H1 (cell line): ENCODE results near the gene VASH1. TPM values are rescaled to one million over a fixed set of nuclear protein-coding genes. Genes with fewer than 3 reads are reported as not detected.

Source experiments
- CTCF ChIA-PET: fragments of 300-600 bp; sonication (Branson Sonifier 250); formaldehyde crosslinking; loops from one replicate; lab custom pipeline; 2021; ENCODE audit not compliant: partially characterized antibody; lab: Charles Lee
- POLR2A ChIA-PET: fragments of 300-600 bp; sonication (Branson Sonifier 250); formaldehyde crosslinking; loops from one replicate; lab custom pipeline; 2021; ENCODE audit warnings: inconsistent platforms; ENCODE audit not compliant: partially characterized antibody; lab: Charles Lee
- DNase-seq, 2 experiments: peaks; one replicate each; pipeline versions ENCODE4 v3.0.0 to v3.0.0-alpha.2; 2010 to 2022; ENCODE audit warnings: low spot score in 2 of 2, low read depth in 1 of 2, mixed read lengths in 1 of 2
- FAIRE-seq: peaks from 2 replicates; lab custom pipeline; 2011; peaks lifted over from hg19 to GRCh38; lab: Jason Lieb, UNC
- H2AFZ ChIP-seq: 2 replicates; pipeline ENCODE4 v1.8.1; 2012; ENCODE audit warnings: low read length, inconsistent platforms
- H2AK5ac ChIP-seq: 2 replicates; pipeline ENCODE4 v1.6.1; 2013; ENCODE audit warnings: low read depth, low read length
- H2BK120ac ChIP-seq: replicated peaks from 2 replicates; pipeline ENCODE3; 2013; ENCODE audit warnings: low read depth, low read length, inconsistent platforms
- H2BK12ac ChIP-seq: 2 replicates; pipeline ENCODE4 v1.6.1; 2013; ENCODE audit warnings: low read depth, low read length
- H2BK15ac ChIP-seq: 2 replicates; pipeline ENCODE4 v1.6.1; 2013; ENCODE audit warnings: low read length
- H2BK20ac ChIP-seq: 2 replicates; pipeline ENCODE4 v1.6.1; 2013; ENCODE audit warnings: low read length
- H2BK5ac ChIP-seq: 2 replicates; pipeline ENCODE4 v1.6.1; 2013; ENCODE audit warnings: low read depth, low read length
- H3K14ac ChIP-seq: 2 replicates; pipeline ENCODE4 v1.6.1; 2013; ENCODE audit warnings: inconsistent platforms; ENCODE audit not compliant: insufficient read length
- H3K18ac ChIP-seq: 2 replicates; pipeline ENCODE4 v1.6.1; 2013; ENCODE audit warnings: low read length; ENCODE audit errors: extremely low read depth
- H3K23ac ChIP-seq: 2 replicates; pipeline ENCODE4 v1.6.1; 2013; ENCODE audit warnings: inconsistent platforms; ENCODE audit not compliant: insufficient read length
- H3K23me2 ChIP-seq: 2 replicates; pipeline ENCODE4 v1.6.1; 2013; ENCODE audit warnings: low read depth, low read length
- H3K27ac ChIP-seq: 2 replicates; pipeline ENCODE4 v1.6.1; 2011; ENCODE audit warnings: low read depth, low read length, inconsistent platforms
- H3K27me3 ChIP-seq, 4 experiments: replicated peaks in 1 of 4; 1 replicate in 1 of 4; 2 replicates in 3 of 4; pipeline versions ENCODE4 v1.6.1 to v1.8.1; 2011 to 2013; ENCODE audit warnings: low read length in 3 of 4, mild to moderate bottlenecking in 3 of 4, inconsistent platforms in 2 of 4, mixed read lengths in 2 of 4, moderate library complexity in 1 of 4; ENCODE audit not compliant: control insufficient read depth in 3 of 4, insufficient read depth in 3 of 4; ENCODE audit errors: extremely low read depth in 1 of 4
- H3K36me3 ChIP-seq, 4 experiments: 2 replicates each; pipeline versions ENCODE4 v1.6.1 to v1.8.1; 2011 to 2013; ENCODE audit warnings: mild to moderate bottlenecking in 4 of 4, low read length in 3 of 4, moderate library complexity in 2 of 4, control low read depth in 1 of 4, inconsistent platforms in 1 of 4; ENCODE audit not compliant: insufficient read depth in 4 of 4, control insufficient read depth in 2 of 4
- H3K4ac ChIP-seq: replicated peaks from 2 replicates; pipeline ENCODE3; 2013; ENCODE audit warnings: low read length, low read depth, mixed read lengths, inconsistent platforms; ENCODE audit not compliant: insufficient read length
- H3K4me1 ChIP-seq, 4 experiments: replicated peaks in 1 of 4; 1 replicate in 1 of 4; 2 replicates in 3 of 4; pipeline versions ENCODE4 v1.6.1 to v1.8.1; 2011 to 2013; ENCODE audit warnings: low read length in 3 of 4, inconsistent platforms in 2 of 4, mixed read lengths in 1 of 4; ENCODE audit not compliant: insufficient read depth in 4 of 4, control insufficient read depth in 3 of 4
- H3K4me2 ChIP-seq, 2 experiments: 2 replicates each; pipeline versions ENCODE4 v1.6.1 to v1.8.1; 2011 to 2013; ENCODE audit warnings: low read depth in 2 of 2, low read length in 2 of 2, control low read depth in 1 of 2, inconsistent platforms in 1 of 2, mild to moderate bottlenecking in 1 of 2; ENCODE audit not compliant: insufficient read depth in 1 of 2
- H3K4me3 ChIP-seq, 4 experiments: fragments of 200-600, 300-600 bp in 1 of 4; sonication (generic), shearing (Covaris generic), sonication (Bioruptor Twin) in 1 of 4; 2 replicates each; pipeline versions ENCODE4 v1.5.1 to v1.8.1; 2011 to 2016; ENCODE audit warnings: low read length in 4 of 4, low read depth in 3 of 4, control low read depth in 2 of 4, inconsistent platforms in 2 of 4, mild to moderate bottlenecking in 2 of 4, mixed read lengths in 1 of 4, moderate library complexity in 1 of 4; ENCODE audit not compliant: insufficient read depth in 2 of 4; ENCODE audit errors: extremely low read depth in 1 of 4
- H3K56ac ChIP-seq: replicated peaks from 2 replicates; pipeline ENCODE3; 2013; ENCODE audit warnings: low read depth, mild to moderate bottlenecking, mixed read lengths, low read length, inconsistent platforms; ENCODE audit not compliant: insufficient read length
- H3K79me1 ChIP-seq: 2 replicates; pipeline ENCODE4 v1.6.1; 2013; ENCODE audit warnings: low read depth, low read length, control low read depth
- H3K79me2 ChIP-seq, 2 experiments: 2 replicates each; pipeline versions ENCODE4 v1.6.1 to v1.8.1; 2012 to 2013; ENCODE audit warnings: low read length in 2 of 2, mild to moderate bottlenecking in 2 of 2, inconsistent platforms in 1 of 2; ENCODE audit not compliant: insufficient read depth in 2 of 2, control insufficient read depth in 1 of 2
- H3K9ac ChIP-seq, 4 experiments: replicated peaks in 1 of 4; 1 replicate in 1 of 4; 2 replicates in 3 of 4; pipeline versions ENCODE4 v1.6.1 to v1.8.1; 2011 to 2013; ENCODE audit warnings: low read depth in 3 of 4, low read length in 3 of 4, control low read depth in 2 of 4, mild to moderate bottlenecking in 2 of 4, moderate library complexity in 2 of 4, inconsistent platforms in 1 of 4; ENCODE audit errors: extremely low read depth in 1 of 4
- H3K9me3 ChIP-seq, 2 experiments: 2 replicates each; pipeline versions ENCODE4 v1.6.1 to v1.8.1; 2012 to 2013; ENCODE audit warnings: mild to moderate bottlenecking in 2 of 2, moderate library complexity in 2 of 2, control low read depth in 1 of 2, inconsistent platforms in 1 of 2, low read depth in 1 of 2, low read length in 1 of 2, mixed read lengths in 1 of 2; ENCODE audit not compliant: insufficient read depth in 2 of 2
- H4K20me1 ChIP-seq, 2 experiments: replicated peaks in 1 of 2; 2 replicates each; pipeline versions ENCODE3 to v1.8.1; 2011 to 2013; ENCODE audit warnings: inconsistent platforms in 2 of 2, low read length in 2 of 2, mild to moderate bottlenecking in 1 of 2; ENCODE audit not compliant: insufficient read depth in 2 of 2, control insufficient read depth in 1 of 2
- H4K5ac ChIP-seq: 2 replicates; pipeline ENCODE4 v1.6.1; 2013; ENCODE audit warnings: low read length, low read depth, mixed read lengths, inconsistent platforms; ENCODE audit not compliant: insufficient read length
- H4K8ac ChIP-seq: 2 replicates; pipeline ENCODE4 v1.8.0; 2013; ENCODE audit warnings: mild to moderate bottlenecking, moderate library complexity, low read length, inconsistent platforms; ENCODE audit not compliant: insufficient read depth; ENCODE audit errors: extremely low read depth
- H4K91ac ChIP-seq: replicated peaks from 2 replicates; pipeline ENCODE3; 2013; ENCODE audit warnings: low read length, mixed read lengths, inconsistent platforms; ENCODE audit not compliant: insufficient read length
- BACH1 ChIP-seq: IDR thresholded peaks from 2 replicates; pipeline ENCODE4 v1.6.1; 2012; ENCODE audit warnings: low read length, improper control_type of control experiment
- CHD1 ChIP-seq: IDR thresholded peaks from 2 replicates; pipeline ENCODE4 v1.6.1; 2012; ENCODE audit warnings: low read depth, low read length, improper control_type of control experiment
- CTBP2 ChIP-seq: IDR thresholded peaks from 2 replicates; pipeline ENCODE4 v1.7.0; 2011; ENCODE audit warnings: borderline replicate concordance, mild to moderate bottlenecking, moderate library complexity, mixed read lengths, low read length; ENCODE audit not compliant: insufficient read depth, insufficient read length
- GABPA ChIP-seq: IDR thresholded peaks from 2 replicates; pipeline ENCODE4 v1.6.1; 2011; ENCODE audit warnings: mild to moderate bottlenecking, low read length, moderate library complexity, borderline replicate concordance; ENCODE audit not compliant: insufficient read depth
- GTF2F1 ChIP-seq: IDR thresholded peaks from 2 replicates; pipeline ENCODE4 v1.6.1; 2012; ENCODE audit warnings: low read depth, low read length, improper control_type of control experiment, borderline replicate concordance
- KDM4A ChIP-seq: IDR thresholded peaks from one replicate; pipeline ENCODE4 v1.7.1; 2012; ENCODE audit warnings: low read depth, mild to moderate bottlenecking, moderate library complexity, low read length, inconsistent platforms; ENCODE audit not compliant: severe bottlenecking
- SIX5 ChIP-seq: IDR thresholded peaks from 2 replicates; pipeline ENCODE4 v1.6.1; 2011; ENCODE audit warnings: mild to moderate bottlenecking, low read depth, low read length
- SP4 ChIP-seq: IDR thresholded peaks from 2 replicates; pipeline ENCODE4 v1.6.1; 2012; ENCODE audit warnings: low read length, inconsistent platforms
- TAF7 ChIP-seq: optimal IDR thresholded peaks from 2 replicates; pipeline ENCODE3; 2011; ENCODE audit warnings: low read depth, mild to moderate bottlenecking, inconsistent platforms, low read length, moderate library complexity, borderline replicate concordance
- TBP ChIP-seq: IDR thresholded peaks from 2 replicates; pipeline ENCODE4 v1.6.1; 2011; ENCODE audit warnings: low read depth, low read length, improper control_type of control experiment
- TEAD4 ChIP-seq: IDR thresholded peaks from 2 replicates; pipeline ENCODE4 v1.6.1; 2012; ENCODE audit warnings: low read depth, low read length, inconsistent platforms, mixed read lengths
- WGBS, 2 experiments: shearing (Covaris generic) in 1 of 2; methylation state at CpG; one replicate each; pipeline versions ENCODE4 v1.1.6 to v1.1.7; 2013 to 2015; ENCODE audit warnings: low lambda C conversion rate in 2 of 2, mixed read lengths in 2 of 2, inconsistent platforms in 1 of 2, low coverage in 1 of 2, missing lambda C conversion rate in 1 of 2; ENCODE audit not compliant: insufficient replicate concordance in 2 of 2, insufficient coverage in 1 of 2, insufficient read length in 1 of 2; ENCODE audit errors: extremely low coverage in 1 of 2, missing lambda C conversion rate in 1 of 2; 5-methylcytosine and 5-hydroxymethylcytosine counted together
- polyA plus RNA-seq, 7 experiments: library from polyadenylated mRNA; depleted of rRNA in 3 of 7; stranded (reverse) in 5 of 7; unstranded in 2 of 7; fragments of >200 nt in 5 of 7; fragments of 200-250 nt in 2 of 7; gene quantifications; 1 replicate in 5 of 7; 2 replicates in 1 of 7; 4 replicates in 1 of 7; pipeline versions ENCODE4 v1.2.1 to v1.2.3, GENCODE V29; 2011 to 2013; ENCODE audit warnings: missing spikeins in 2 of 7, mixed read lengths in 2 of 7
- total RNA-seq: library from RNA; stranded (reverse); fragmentation: NEBNext Ultra II Directional; extraction: Animal tissue kit (Norgen Biotek cat#: 25700); gene quantifications from 2 replicates; pipeline ENCODE4 v1.2.1, GENCODE V29; 2021
- TF ChIP-seq, protein P1 (sequence below): IDR thresholded peaks from 2 replicates; pipeline ENCODE4 v1.6.1; 2011; ENCODE audit warnings: low read length, improper control_type of control experiment

Gene VASH1
- total and polyA plus RNA-seq, 2 of the 8 experiments (the other 6 are each of a cell fraction or from before 2014, with no cell fraction given): 3.1 to 6.4 TPM

DNA sequence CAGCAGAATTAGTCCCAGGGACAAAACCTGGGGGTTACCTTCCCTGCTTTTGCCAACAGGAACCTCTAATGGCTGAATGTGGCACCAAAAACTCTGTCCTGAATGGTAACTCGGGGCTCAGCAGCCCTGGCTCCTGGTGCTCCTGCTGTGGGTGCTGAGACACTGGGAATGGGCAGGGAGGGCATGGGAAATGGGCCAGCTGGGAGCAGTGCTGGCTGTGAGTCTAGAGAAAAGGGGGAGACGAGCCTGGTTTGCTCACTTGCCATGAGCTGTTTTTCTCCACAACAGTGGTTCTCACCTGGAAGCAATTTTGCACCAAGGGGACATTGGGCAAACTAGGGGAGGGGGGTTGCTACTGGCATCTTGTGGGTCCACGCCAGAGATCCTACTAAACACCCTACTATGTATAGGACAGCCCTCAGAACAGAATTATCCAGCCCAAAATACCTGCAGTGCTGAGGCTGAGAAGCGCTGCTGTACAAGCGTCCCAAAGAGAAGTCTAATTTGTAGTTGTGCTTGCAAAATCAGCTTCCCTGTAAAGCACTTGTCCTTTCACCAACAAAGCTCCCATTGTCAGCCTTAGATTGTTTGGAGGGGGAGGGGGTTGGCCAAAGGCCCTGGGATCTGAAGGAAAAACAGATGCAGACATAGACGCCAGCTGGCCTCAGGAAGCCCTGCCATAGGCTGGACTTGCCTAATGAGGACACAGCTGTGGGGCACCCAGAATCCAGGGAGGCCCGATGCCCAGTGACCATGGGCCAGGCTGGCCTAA lies 68.6 kb downstream of the VASH1 start:
- H3K14ac ChIP-seq: no peak overlapping the region
- no peak overlapping the region for H3K4me3 ChIP-seq
- no peak overlapping the region for H4K5ac ChIP-seq
- H3K18ac ChIP-seq: no peak overlapping the region
- no peaks in the 10 kb centered on the region for H3K79me1 ChIP-seq
- no peak overlapping the region for H4K8ac ChIP-seq
- no peak overlapping the region for H2AK5ac ChIP-seq
- no peaks in the 10 kb centered on the region for H4K20me1 ChIP-seq
- H3K4ac ChIP-seq: no peak overlapping the region
- no peak for FAIRE-seq
- no peak overlapping the region for H2BK120ac ChIP-seq
- H2BK20ac ChIP-seq: no peak overlapping the region
- DNase-seq: no peak
- H3K36me3 ChIP-seq: no peaks in the 10 kb centered on the region
- 87% methylated on average over 7 of the region's 7 CpGs; no CpG with 5 or more reads in 1 of the 2 experiments for WGBS, 2 experiments
- H3K9ac ChIP-seq: no peak overlapping the region
- no peaks in the 10 kb centered on the region for H3K27me3 ChIP-seq
- no peak overlapping the region for H3K27ac ChIP-seq
- 0 out of 2 replicates have a peak overlapping the region, but pooled peaks have one; percentile 36 for H2AFZ ChIP-seq
- H3K79me2 ChIP-seq: no peaks in the 10 kb centered on the region
- peaks cover 3 to 22% (median 10%) of the 10 kb centered on the region in 4 experiments for H3K4me1 ChIP-seq
- H2BK15ac ChIP-seq: no peak overlapping the region
- H2BK5ac ChIP-seq: no peak overlapping the region
- H3K23ac ChIP-seq: no peak overlapping the region
- no peak overlapping the region for H3K56ac ChIP-seq
- no peak overlapping the region for H2BK12ac ChIP-seq
- no peak overlapping the region for H3K4me2 ChIP-seq
- ChIA-PET CTCF (interaction anchor here (0.6 to 1.9 kb wide), 8 partner anchors 12 to 241 kb away, joined by 3 to 7 read pairs (median 4); no protein-coding TSS in a partner anchor), POLR2A (interaction anchor here (0.7 to 1.8 kb wide), 2 partner anchors 18 to 19 kb away, joined by 3 to 7 read pairs; partner anchors contain the start of gene ANGEL1)
- H3K9me3 ChIP-seq: no peaks in the 10 kb centered on the region
- H4K91ac ChIP-seq: no peak overlapping the region
- no peaks in the 10 kb centered on the region for H3K23me2 ChIP-seq
- TF ChIP-seq TBP (no peak), BACH1 (no peak), GTF2F1 (no peak), SP4 (no peak), KDM4A (no peak), GABPA (no peak), TEAD4 (no peak), CTBP2 (no peak), CHD1 (no peak), TAF7 (no peak), SIX5 (no peak)
- TF ChIP-seq, protein P1, sequence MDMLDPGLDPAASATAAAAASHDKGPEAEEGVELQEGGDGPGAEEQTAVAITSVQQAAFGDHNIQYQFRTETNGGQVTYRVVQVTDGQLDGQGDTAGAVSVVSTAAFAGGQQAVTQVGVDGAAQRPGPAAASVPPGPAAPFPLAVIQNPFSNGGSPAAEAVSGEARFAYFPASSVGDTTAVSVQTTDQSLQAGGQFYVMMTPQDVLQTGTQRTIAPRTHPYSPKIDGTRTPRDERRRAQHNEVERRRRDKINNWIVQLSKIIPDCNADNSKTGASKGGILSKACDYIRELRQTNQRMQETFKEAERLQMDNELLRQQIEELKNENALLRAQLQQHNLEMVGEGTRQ: no peak
